Skeletal muscle tissue (tissue), 4 donors: Measurements from ENCODE around the gene C3orf18. TPM values are rescaled to one million over a fixed set of nuclear protein-coding genes. Genes with fewer than 3 reads are reported as not detected.

Source experiments
- H3K27ac ChIP-seq: one replicate; pipeline ENCODE4 v1.7.0; 2013; ENCODE audit warnings: mild to moderate bottlenecking, low read depth, low read length, inconsistent platforms
- H3K27me3 ChIP-seq, 3 donors: one replicate each; pipeline ENCODE4 v1.7.0; 2013; ENCODE audit warnings: low read length in 3 of 3; ENCODE audit not compliant: control insufficient read depth in 3 of 3, insufficient read depth in 3 of 3
- H3K36me3 ChIP-seq, 3 donors: one replicate each; pipeline ENCODE4 v1.7.0; 2013; ENCODE audit warnings: low read length in 3 of 3; ENCODE audit not compliant: control insufficient read depth in 3 of 3, insufficient read depth in 3 of 3
- H3K4me1 ChIP-seq, 3 donors: one replicate each; pipeline ENCODE4 v1.7.0; 2013; ENCODE audit warnings: low read length in 3 of 3, mild to moderate bottlenecking in 3 of 3; ENCODE audit not compliant: control insufficient read depth in 3 of 3, insufficient read depth in 3 of 3
- H3K4me3 ChIP-seq, 3 donors: one replicate each; pipeline ENCODE4 v1.7.0; 2013; ENCODE audit warnings: low read length in 3 of 3
- H3K9ac ChIP-seq, 3 donors: one replicate each; pipeline ENCODE4 v1.7.0; 2013; ENCODE audit warnings: low read length in 3 of 3, mild to moderate bottlenecking in 3 of 3, moderate library complexity in 2 of 3, low read depth in 1 of 3
- H3K9me3 ChIP-seq, 3 donors: one replicate each; pipeline ENCODE4 v1.7.0; 2013; ENCODE audit warnings: low read length in 3 of 3; ENCODE audit not compliant: control insufficient read depth in 3 of 3
- total RNA-seq: library from RNA; depleted of rRNA; stranded (reverse); fragments of >200 nt; gene quantifications from one replicate; pipeline ENCODE4 v1.2.3, GENCODE V29; 2014
- donor health status: Osteomylitis.

C3orf18 gene
- total RNA-seq, 1 donor from 2014 or later = 11.5 TPM

DNA sequence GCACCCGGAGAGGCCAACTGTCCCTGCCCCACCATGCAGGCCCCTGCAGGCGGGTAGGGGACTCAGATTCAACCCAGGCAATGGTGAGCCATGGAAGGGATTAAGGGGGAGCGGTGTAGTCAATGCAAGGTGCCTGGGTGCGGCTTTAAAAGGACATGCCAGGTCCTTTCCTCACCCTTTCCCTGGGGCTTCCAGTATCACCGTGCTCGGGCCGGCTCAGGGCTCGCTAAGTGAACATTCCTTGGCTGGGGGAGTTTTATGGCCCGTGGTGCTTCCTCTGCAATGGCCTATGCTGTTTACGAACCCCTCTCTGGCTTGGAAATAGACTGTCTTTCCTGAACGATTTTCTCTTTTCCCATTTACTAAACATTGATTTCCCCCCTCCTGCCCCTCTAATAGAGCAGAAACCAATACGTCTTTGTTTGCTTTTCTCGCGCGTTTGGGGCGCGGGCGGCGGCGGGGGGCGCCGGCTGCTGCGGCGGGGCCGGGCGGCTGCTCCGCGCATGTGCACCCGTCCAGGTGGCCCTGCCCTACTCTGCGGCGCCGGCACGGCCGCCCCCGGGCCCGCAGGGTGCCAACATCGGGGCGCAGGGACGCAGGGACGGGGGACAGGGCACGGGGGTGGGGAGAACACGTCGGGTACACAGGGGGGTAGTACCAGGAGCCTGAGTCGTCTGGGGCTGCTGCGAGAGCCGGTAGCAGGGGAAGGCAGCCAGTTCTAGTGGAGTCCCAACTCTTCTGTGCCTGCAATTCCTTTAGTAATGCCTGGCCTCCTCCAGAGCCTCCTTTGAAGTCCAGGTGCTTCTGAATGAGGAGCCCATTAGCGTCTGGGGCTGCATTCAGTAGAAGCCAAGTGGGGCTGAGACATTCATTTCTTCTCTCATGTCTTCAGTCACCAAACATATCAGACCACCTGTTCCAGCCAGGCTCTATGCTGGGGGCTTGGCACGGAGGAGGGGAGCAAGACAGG lies 37.3 kb downstream of the C3orf18 start:
- H3K9ac ChIP-seq = no peak overlapping the region

GRCh38 chr3:50525987-50526386 lies 41.6 kb downstream of the C3orf18 start:
- H3K9ac ChIP-seq = no peak overlapping the region
- H3K36me3 ChIP-seq = no peaks in the 10 kb centered on the region
- peaks cover 5 to 7% (median 6%) of the 10 kb centered on the region in 3 donors for H3K27me3 ChIP-seq
- H3K9me3 ChIP-seq = no peaks in the 10 kb centered on the region
- H3K27ac ChIP-seq = no peak overlapping the region
- no peak overlapping the region for H3K4me3 ChIP-seq
- H3K4me1 ChIP-seq = peaks cover 0 to 5% (median 0%) of the 10 kb centered on the region in 3 donors

More for the DNA sequence above, 37.3 kb downstream of the C3orf18 start:
- H3K27ac ChIP-seq = no peak overlapping the region
- no peaks in the 10 kb centered on the region for H3K36me3 ChIP-seq
- H3K27me3 ChIP-seq = peaks cover 5 to 9% (median 7%) of the 10 kb centered on the region in 3 donors
- no peaks in the 10 kb centered on the region for H3K9me3 ChIP-seq
- no peaks in the 10 kb centered on the region for H3K4me1 ChIP-seq
- H3K4me3 ChIP-seq = no peak overlapping the region

DNA sequence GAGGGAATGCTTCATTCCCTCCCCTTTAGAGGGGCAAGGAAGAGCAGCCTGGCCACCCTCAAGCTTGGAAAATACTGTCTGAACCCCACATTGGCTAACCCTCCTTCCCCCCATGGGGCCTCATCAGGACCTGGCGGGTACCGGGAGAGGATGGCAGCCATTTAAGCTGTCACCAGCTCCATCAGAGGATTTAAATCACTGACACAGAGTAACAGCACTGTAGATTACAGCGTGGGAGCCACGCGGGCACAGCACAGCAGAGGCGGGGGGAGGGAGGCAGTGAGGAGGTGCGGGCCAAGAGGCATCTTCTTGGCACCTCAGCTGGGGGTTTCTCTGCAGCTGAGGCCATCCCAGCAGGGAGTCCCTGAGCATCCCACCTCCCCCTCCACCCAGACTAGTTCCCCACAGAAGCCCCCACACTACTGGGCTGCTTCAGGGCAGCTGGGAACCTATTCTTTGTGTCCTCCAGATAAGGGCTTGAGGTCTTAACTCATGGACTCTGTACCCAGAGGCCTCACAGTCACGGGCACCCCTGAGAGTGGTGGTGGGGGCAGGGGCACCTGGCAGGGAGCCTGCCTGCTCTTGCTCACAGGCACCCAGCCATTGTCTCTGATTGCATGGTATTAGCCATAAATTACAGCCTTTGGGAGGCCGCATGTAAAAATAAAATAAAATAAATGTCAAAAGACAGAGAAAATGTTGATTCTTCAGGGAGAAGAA lies 42.2 kb downstream of the C3orf18 start:
- Histone ChIP-seq H3K4me1 (peaks cover 0 to 5% (median 0%) of the 10 kb centered on the region in 3 donors), H3K4me3 (no peak overlapping the region), H3K9me3 (no peaks in the 10 kb centered on the region), H3K36me3 (no peaks in the 10 kb centered on the region), H3K9ac (no peak overlapping the region), H3K27me3 (peaks cover 5 to 6% (median 5%) of the 10 kb centered on the region in 3 donors), H3K27ac (no peak overlapping the region)

- Histone ChIP-seq H3K27me3 (peaks cover under 1 to 3% (median 2%) of the 10 kb centered on the region in 3 donors), H3K4me1 (peaks cover 0 to 5% (median 0%) of the 10 kb centered on the region in 3 donors), H3K27ac (no peak overlapping the region), H3K4me3 (no peak overlapping the region), H3K9me3 (no peaks in the 10 kb centered on the region), H3K9ac (no peak overlapping the region), H3K36me3 (no peaks in the 10 kb centered on the region)
These were observed 42.8 kb downstream of the C3orf18 start for GRCh38 chr3:50524746-50525145.

DNA sequence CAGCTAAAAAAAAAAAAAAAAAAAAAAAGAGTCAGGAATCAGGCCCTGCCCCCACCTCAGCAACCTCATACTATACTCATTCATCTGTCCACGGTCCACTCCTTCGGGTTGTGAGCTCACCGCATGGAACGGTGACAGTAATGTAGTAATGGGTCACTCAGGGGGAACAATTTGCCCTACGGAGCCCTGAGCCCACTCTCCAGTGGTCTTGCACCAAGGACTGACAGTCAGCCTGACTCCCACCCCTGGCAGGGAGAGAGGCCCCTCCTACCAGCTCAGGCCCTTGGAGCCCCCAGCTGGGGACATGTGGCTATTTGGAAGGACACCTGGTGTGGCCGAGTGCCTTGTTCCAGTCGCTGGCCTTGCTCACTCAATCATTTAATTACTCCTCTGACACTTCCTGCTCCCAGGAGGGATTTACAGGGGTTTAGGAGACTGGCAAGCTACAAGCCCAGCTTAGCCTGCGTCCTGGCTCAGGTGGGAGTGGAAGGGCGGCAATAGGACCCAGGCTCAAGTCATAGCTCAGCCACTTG lies 44.2 kb downstream of the C3orf18 start:
- no peak overlapping the region for H3K27ac ChIP-seq
- peaks cover 3 to 8% (median 6%) of the 10 kb centered on the region in 3 donors for H3K4me1 ChIP-seq
- H3K36me3 ChIP-seq = no peaks in the 10 kb centered on the region
- H3K27me3 ChIP-seq = peaks cover 0 to 8% (median 0%) of the 10 kb centered on the region in 3 donors
- H3K9ac ChIP-seq = peak overlapping the region in 1 of 3 donors; percentile 16
- H3K9me3 ChIP-seq = no peaks in the 10 kb centered on the region
- no peak overlapping the region for H3K4me3 ChIP-seq

DNA sequence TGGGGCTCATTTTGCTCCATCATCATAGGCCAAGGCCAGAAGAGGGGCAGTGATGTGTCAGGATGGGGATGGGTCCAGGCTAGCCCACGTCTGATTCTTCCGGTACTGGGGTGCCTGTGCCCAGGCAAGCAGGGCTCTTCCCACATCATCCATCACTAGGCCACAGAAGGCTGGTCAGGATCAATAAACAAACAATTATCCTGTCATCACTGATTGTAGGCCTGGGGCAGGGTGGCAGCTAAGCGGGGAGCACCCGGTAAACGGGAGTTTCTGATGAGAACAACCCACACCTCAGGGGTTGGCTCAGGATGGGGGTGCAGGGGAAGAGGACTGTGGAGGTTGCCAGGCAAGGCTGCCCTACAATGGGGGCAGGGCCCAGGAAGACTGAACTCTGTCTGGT lies 46.0 kb downstream of the C3orf18 start:
- Histone ChIP-seq H3K27me3 (peaks cover 0 to 9% (median 0%) of the 10 kb centered on the region in 3 donors), H3K27ac (no peak overlapping the region), H3K36me3 (no peaks in the 10 kb centered on the region), H3K4me3 (no peak overlapping the region), H3K9me3 (no peaks in the 10 kb centered on the region), H3K4me1 (peaks cover 7 to 14% (median 9%) of the 10 kb centered on the region in 3 donors), H3K9ac (no peak overlapping the region)

GRCh38 chr3:50520849-50521248 lies 46.7 kb downstream of the C3orf18 start:
- no peak overlapping the region for H3K9ac ChIP-seq
- H3K36me3 ChIP-seq = no peaks in the 10 kb centered on the region
- H3K9me3 ChIP-seq = no peaks in the 10 kb centered on the region
- peaks cover 7 to 20% (median 16%) of the 10 kb centered on the region in 3 donors for H3K4me1 ChIP-seq
- no peak overlapping the region for H3K27ac ChIP-seq
- H3K27me3 ChIP-seq = peaks cover 0 to 9% (median 0%) of the 10 kb centered on the region in 3 donors
- no peak overlapping the region for H3K4me3 ChIP-seq

GRCh38 chr3:50519471-50520089 lies 48.0 kb downstream of the C3orf18 start:
- peaks cover 0 to 9% (median 0%) of the 10 kb centered on the region in 3 donors for H3K27me3 ChIP-seq

DNA sequence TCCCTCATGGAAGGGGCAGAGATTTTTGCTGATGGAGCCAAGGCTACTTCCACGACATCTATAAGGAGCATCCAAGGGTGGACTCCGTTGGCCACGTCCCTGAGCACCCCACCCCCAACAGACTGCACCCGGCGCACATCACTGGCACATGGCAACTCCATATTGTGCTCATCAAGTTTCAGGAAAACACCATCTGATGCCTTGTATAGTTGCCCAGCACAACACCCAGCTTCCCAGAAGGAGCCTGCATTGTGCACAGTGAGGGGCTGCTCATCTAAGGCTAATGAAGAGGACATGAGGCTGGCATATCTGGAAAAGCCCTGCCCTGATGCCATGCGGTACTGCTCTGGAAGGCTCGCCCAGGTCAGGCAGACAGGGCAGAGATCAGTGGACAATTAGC lies 49.1 kb downstream of the C3orf18 start:
- no peak overlapping the region for H3K27ac ChIP-seq
- no peak overlapping the region for H3K9ac ChIP-seq
- no peaks in the 10 kb centered on the region for H3K36me3 ChIP-seq
- H3K4me1 ChIP-seq = peaks cover 7 to 17% (median 16%) of the 10 kb centered on the region in 3 donors
- peaks cover 0 to 9% (median 0%) of the 10 kb centered on the region in 3 donors for H3K27me3 ChIP-seq
- H3K4me3 ChIP-seq = no peak overlapping the region
- H3K9me3 ChIP-seq = no peaks in the 10 kb centered on the region

More at GRCh38 chr3:50519471-50520089, 48.0 kb downstream of the C3orf18 start:
- no peaks in the 10 kb centered on the region for H3K36me3 ChIP-seq
- H3K27ac ChIP-seq = no peak overlapping the region
- H3K9ac ChIP-seq = no peak overlapping the region
- no peaks in the 10 kb centered on the region for H3K9me3 ChIP-seq
- H3K4me3 ChIP-seq = no peak overlapping the region
- H3K4me1 ChIP-seq = peaks cover 7 to 20% (median 16%) of the 10 kb centered on the region in 3 donors
